IMR-90 (cell line): Measurements from ENCODE around the gene MTHFSD. TPM values are rescaled to one million over a fixed set of nuclear protein-coding genes. Genes with fewer than 3 reads are reported as not detected.
A peak's percentile ranks its signal among the peaks of the same experiment; 100 is the strongest.

ENCODE experiments used
- ATAC-seq: fragments of 200-7000 bp; cut with Tn5 transposase; 2 replicates; pipeline ENCODE4 v1.9.1; 2020; ENCODE audit warnings: low read depth, mild to moderate bottlenecking, moderate library complexity
- BruUV-seq: library from RNA; stranded (reverse); fragments of 400-500 nt; replicated peaks from 2 replicates; lab custom pipeline; 2021; lab: Mats Ljungman, UMichigan
- CTCF ChIA-PET: fragments of 300-600 bp; formaldehyde crosslinking; extraction: SDS; loops from one replicate; lab custom pipeline; 2021; ENCODE audit warnings: antibody characterized with exemption; lab: Yijun Ruan, JAX
- POLR2A ChIA-PET: fragments of 300-600 bp; sonication (Branson Sonifier 250); formaldehyde crosslinking; loops from one replicate; lab custom pipeline; 2022; ENCODE audit warnings: antibody characterized with exemption; ENCODE audit not compliant: unreplicated experiment; lab: Charles Lee
- DNase-seq: peaks from one replicate; pipeline ENCODE4 v3.0.0; 2013
- H2AFZ ChIP-seq: replicated peaks from 2 replicates; pipeline ENCODE3; 2013; ENCODE audit warnings: low read length, mild to moderate bottlenecking; ENCODE audit not compliant: poor library complexity
- H2AK5ac ChIP-seq: 2 replicates; pipeline ENCODE4 v1.6.1; 2013; ENCODE audit warnings: low read depth, low read length, inconsistent platforms
- H2AK9ac ChIP-seq: replicated peaks from 2 replicates; pipeline ENCODE3; 2013; ENCODE audit warnings: mild to moderate bottlenecking, low read depth, low read length, moderate library complexity; ENCODE audit not compliant: poor library complexity
- H2BK120ac ChIP-seq: 2 replicates; pipeline ENCODE4 v1.6.1; 2013; ENCODE audit warnings: low read depth, low read length, inconsistent platforms
- H2BK15ac ChIP-seq: 3 replicates; pipeline ENCODE4 v1.6.1; 2013; ENCODE audit warnings: low read depth, low read length, inconsistent platforms
- H2BK20ac ChIP-seq: 2 replicates; pipeline ENCODE4 v1.6.1; 2013; ENCODE audit warnings: low read depth, mild to moderate bottlenecking, inconsistent platforms, low read length, moderate library complexity
- H2BK5ac ChIP-seq: 2 replicates; pipeline ENCODE4 v1.6.1; 2013; ENCODE audit warnings: mild to moderate bottlenecking, low read depth, low read length, inconsistent platforms; ENCODE audit not compliant: poor library complexity, severe bottlenecking
- H3K14ac ChIP-seq: replicated peaks from 2 replicates; pipeline ENCODE4 v1.6.1; 2013; ENCODE audit warnings: low read depth, low read length, inconsistent platforms
- H3K18ac ChIP-seq: 2 replicates; pipeline ENCODE4 v1.6.1; 2013; ENCODE audit warnings: low read depth, low read length, control low read depth
- H3K23ac ChIP-seq: 2 replicates; pipeline ENCODE4 v1.6.1; 2013; ENCODE audit warnings: low read depth, low read length, inconsistent platforms
- H3K27ac ChIP-seq: 2 replicates; pipeline ENCODE4 v1.5.1; 2013; ENCODE audit warnings: mild to moderate bottlenecking, control low read depth, low read length; ENCODE audit not compliant: insufficient read depth
- H3K27me3 ChIP-seq: 2 replicates; pipeline ENCODE4 v1.6.1; 2013; ENCODE audit warnings: low read length; ENCODE audit not compliant: control insufficient read depth, insufficient read depth
- H3K36me3 ChIP-seq: 2 replicates; pipeline ENCODE4 v1.6.1; 2013; ENCODE audit warnings: low read length, mixed read lengths; ENCODE audit not compliant: control insufficient read depth, insufficient read depth
- H3K4ac ChIP-seq: 2 replicates; pipeline ENCODE4 v1.6.1; 2013; ENCODE audit warnings: low read depth, low read length, inconsistent platforms
- H3K4me1 ChIP-seq: 2 replicates; pipeline ENCODE4 v1.6.1; 2013; ENCODE audit warnings: low read length, mixed read lengths; ENCODE audit not compliant: control insufficient read depth, insufficient read depth
- H3K4me2 ChIP-seq: 2 replicates; pipeline ENCODE4 v1.6.1; 2013; ENCODE audit warnings: low read depth, mild to moderate bottlenecking, control low read depth, low read length, moderate library complexity
- H3K4me3 ChIP-seq: 2 replicates; pipeline ENCODE4 v1.5.1; 2013; ENCODE audit warnings: low read depth, mild to moderate bottlenecking, control low read depth, low read length, moderate library complexity; ENCODE audit not compliant: insufficient read depth
- H3K56ac ChIP-seq: 2 replicates; pipeline ENCODE4 v1.6.1; 2013; ENCODE audit warnings: low read length, inconsistent platforms; ENCODE audit not compliant: insufficient read depth; ENCODE audit errors: extremely low read depth
- H3K79me1 ChIP-seq, 2 experiments: 2 replicates each; pipeline ENCODE4 v1.6.1; 2013; ENCODE audit warnings: low read length in 2 of 2, inconsistent platforms in 1 of 2, low read depth in 1 of 2
- H3K9ac ChIP-seq: 2 replicates; pipeline ENCODE4 v1.6.1; 2013; ENCODE audit warnings: low read depth, low read length, control low read depth
- H3K9me1 ChIP-seq: 2 replicates; pipeline ENCODE4 v1.6.1; 2013; ENCODE audit warnings: low read length, inconsistent platforms; ENCODE audit not compliant: insufficient read depth
- H3K9me3 ChIP-seq: 2 replicates; pipeline ENCODE4 v1.6.1; 2013; ENCODE audit warnings: low read length; ENCODE audit not compliant: control insufficient read depth, insufficient read depth
- H4K20me1 ChIP-seq: 2 replicates; pipeline ENCODE4 v1.6.1; 2013; ENCODE audit warnings: low read length, inconsistent platforms; ENCODE audit not compliant: insufficient read depth
- H4K5ac ChIP-seq: 2 replicates; pipeline ENCODE4 v1.6.1; 2013; ENCODE audit warnings: mild to moderate bottlenecking, low read depth, low read length, control low read depth
- H4K8ac ChIP-seq, 2 experiments: 2 replicates each; pipeline ENCODE4 v1.6.1; 2013; ENCODE audit warnings: low read depth in 2 of 2, low read length in 2 of 2, control low read depth in 1 of 2, inconsistent platforms in 1 of 2
- H4K91ac ChIP-seq: 2 replicates; pipeline ENCODE4 v1.6.1; 2013; ENCODE audit warnings: low read depth, low read length, inconsistent platforms; ENCODE audit not compliant: insufficient read depth
- BHLHE40 ChIP-seq: fragments of 150-350 bp; IDR thresholded peaks from 2 replicates; pipeline ENCODE4 v1.6.1; 2016; ENCODE audit warnings: mild to moderate bottlenecking, low read depth, low read length
- MAZ ChIP-seq: IDR thresholded peaks from 2 replicates; pipeline ENCODE4 v1.6.1; 2012; ENCODE audit warnings: low read depth, mild to moderate bottlenecking, low read length, improper control_type of control experiment, moderate library complexity, borderline replicate concordance
- MXI1 ChIP-seq: IDR thresholded peaks from 2 replicates; pipeline ENCODE4 v1.6.1; 2012; ENCODE audit warnings: low read depth, mild to moderate bottlenecking, low read length, moderate library complexity, borderline replicate concordance
- POLR2A ChIP-seq: IDR thresholded peaks from 2 replicates; pipeline ENCODE4 v1.6.1; 2012; ENCODE audit warnings: mild to moderate bottlenecking, low read depth, low read length
- RFX5 ChIP-seq: IDR thresholded peaks from 2 replicates; pipeline ENCODE4 v1.8.0; 2012; ENCODE audit warnings: low read depth, mild to moderate bottlenecking, low read length, moderate library complexity
- WGBS, 2 experiments: methylation state at CpG; one replicate each; pipeline versions ENCODE4 v1.1.5 to v1.1.7; 2013; ENCODE audit warnings: missing lambda C conversion rate in 2 of 2; ENCODE audit not compliant: insufficient read length in 1 of 2; ENCODE audit errors: extremely low coverage in 2 of 2; 5-methylcytosine and 5-hydroxymethylcytosine counted together
- dilution Hi-C: fragments of 300-500 bp; cut with HindIII; formaldehyde crosslinking; loops from one replicate; pipeline ENCODE4 v1.14.3; 2018; ENCODE audit warnings: low sequenced_read_pairs; ENCODE audit not compliant: unreplicated experiment
- in situ Hi-C: fragments of 300-500 bp; cut with MboI; formaldehyde crosslinking; loops from 3 replicates; pipeline ENCODE4 v1.14.3; 2019; ENCODE audit warnings: low sequenced_read_pairs, inconsistent platforms, mixed read lengths
- intact Hi-C: fragments of 100-400 bp; cut with micrococcal nuclease; formaldehyde crosslinking; loops from 2 replicates; pipeline ENCODE4 v1.10.0; 2022
- polyA plus RNA-seq, 3 experiments: library from polyadenylated mRNA; depleted of rRNA; stranded (reverse); fragments of >200 nt; gene quantifications; 2 replicates each; pipeline ENCODE4 v1.2.3, GENCODE V29; 2012; ENCODE audit warnings: low replicate concordance in 1 of 3
- total RNA-seq: library from RNA; depleted of rRNA; stranded (reverse); fragments of >200 nt; gene quantifications from 2 replicates; pipeline ENCODE4 v1.2.3, GENCODE V29; 2012
- TF ChIP-seq, protein P1 (sequence below): fragments of 150-350 bp; IDR thresholded peaks from 2 replicates; pipeline ENCODE4 v1.6.1; 2017; ENCODE audit warnings: mild to moderate bottlenecking, antibody characterized with exemption, low read length, low read depth

MTHFSD gene
- total and polyA plus RNA-seq, 2 of the 4 experiments (the other 2 are of a cell fraction), result 8.2 to 16.8 TPM

DNA sequence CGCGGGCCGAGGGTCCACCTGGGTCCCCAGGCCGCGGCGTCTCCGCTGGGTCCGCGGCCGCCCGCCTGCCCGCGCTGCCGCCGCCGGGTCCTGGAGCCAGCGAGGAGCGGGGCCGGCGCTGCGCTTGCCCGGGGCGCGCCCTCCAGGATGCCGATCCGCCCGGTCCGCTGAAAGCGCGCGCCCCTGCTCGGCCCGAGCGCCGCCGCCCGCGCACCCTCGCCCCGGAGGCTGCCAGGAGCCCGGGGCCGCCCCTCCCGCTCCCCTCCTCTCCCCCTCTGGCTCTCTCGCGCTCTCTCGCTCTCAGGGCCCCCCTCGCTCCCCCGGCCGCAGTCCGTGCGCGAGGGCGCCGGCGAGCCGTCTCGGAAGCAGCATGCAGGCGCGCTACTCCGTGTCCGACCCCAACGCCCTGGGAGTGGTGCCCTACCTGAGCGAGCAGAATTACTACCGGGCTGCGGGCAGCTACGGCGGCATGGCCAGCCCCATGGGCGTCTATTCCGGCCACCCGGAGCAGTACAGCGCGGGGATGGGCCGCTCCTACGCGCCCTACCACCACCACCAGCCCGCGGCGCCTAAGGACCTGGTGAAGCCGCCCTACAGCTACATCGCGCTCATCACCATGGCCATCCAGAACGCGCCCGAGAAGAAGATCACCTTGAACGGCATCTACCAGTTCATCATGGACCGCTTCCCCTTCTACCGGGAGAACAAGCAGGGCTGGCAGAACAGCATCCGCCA is 12.1 kb upstream of the MTHFSD start:
- Histone ChIP-seq H3K18ac (no peak overlapping the region), H3K4me2 (peak overlapping the region; percentile 62), H2AK5ac (peak overlapping the region; percentile 40), H4K5ac (no peak overlapping the region), H2BK120ac (peak overlapping the region; percentile 70), H2AFZ (peak overlapping the region; percentile 88), H3K9me1 (peaks cover 2% of the 10 kb centered on the region; the same call in 1 of the 2 replicates), H3K14ac (peak overlapping the region; percentile 62; the same call in 1 of the 2 replicates), H4K91ac (peak overlapping the region; percentile 45; the same call in 1 of the 2 replicates), H2BK15ac (peak overlapping the region; percentile 37; the same call in 1 of the 3 replicates), H3K36me3 (no peaks in the 10 kb centered on the region), H4K8ac (peak overlapping the region in 1 of 2 experiments; percentile 42; a peak in 1 of 4 replicates), H4K20me1 (0 out of 2 replicates have a peak, but pooled peaks cover 7% of the 10 kb centered on the region), H3K27me3 (no peaks in the 10 kb centered on the region), H2BK5ac (peak overlapping the region; percentile 87), H3K27ac (peak overlapping the region; percentile 45), H3K9ac (peak overlapping the region; percentile 70), H3K4ac (peak overlapping the region; percentile 65; the same call in 1 of the 2 replicates), H3K9me3 (no peaks in the 10 kb centered on the region), H3K4me3 (peak overlapping the region; percentile 98), H2AK9ac (peak overlapping the region; percentile 80), H3K23ac (peak overlapping the region; percentile 90), H3K79me1 (peaks cover 4 to 21% of the 10 kb centered on the region in 2 experiments), H2BK20ac (no peak overlapping the region; the same call in 1 of the 2 replicates), H3K56ac (peak overlapping the region; percentile 51; the same call in 1 of the 2 replicates), H3K4me1 (peaks cover 6% of the 10 kb centered on the region)
- peak; percentile 62 for DNase-seq
- TF ChIP-seq RFX5 (no peak), BHLHE40 (no peak), POLR2A (peak; percentile 50; the same call in 1 of the 2 replicates), MAZ (peak; percentile 52; the same call in 1 of the 2 replicates), MXI1 (no peak)
- TF ChIP-seq, protein P1, sequence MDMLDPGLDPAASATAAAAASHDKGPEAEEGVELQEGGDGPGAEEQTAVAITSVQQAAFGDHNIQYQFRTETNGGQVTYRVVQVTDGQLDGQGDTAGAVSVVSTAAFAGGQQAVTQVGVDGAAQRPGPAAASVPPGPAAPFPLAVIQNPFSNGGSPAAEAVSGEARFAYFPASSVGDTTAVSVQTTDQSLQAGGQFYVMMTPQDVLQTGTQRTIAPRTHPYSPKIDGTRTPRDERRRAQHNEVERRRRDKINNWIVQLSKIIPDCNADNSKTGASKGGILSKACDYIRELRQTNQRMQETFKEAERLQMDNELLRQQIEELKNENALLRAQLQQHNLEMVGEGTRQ, result no peak
- intact Hi-C loops (loop anchor here (10.0 kb wide), 1 partner anchor 1068 kb away; no protein-coding TSS in a partner anchor), in situ Hi-C loops (loop anchor here (5.0 kb wide), 1 partner anchor 495 kb away; no protein-coding TSS in a partner anchor), dilution Hi-C loops (no loop called here)
- ChIA-PET POLR2A (no interaction called here), CTCF (interaction anchor here (1.5 kb wide), 1 partner anchor 495 kb away, joined by 4 read pairs; no protein-coding TSS in a partner anchor)
- BruUV-seq, result no TSS peak
- ATAC-seq, result peak; percentile 56
- WGBS, 2 experiments, result 0% methylated on average over 35 of the region's 88 CpGs; no CpG with 5 or more reads in 1 of the 2 experiments
